Activated CD4-positive, alpha-beta T cell treated with anti-CD3 and anti-CD28 coated beads, Interleukin-2, Interleukin-6, amounts not matched to agents 100 ng/mL and 50 ng/mL, durations not matched to agents 16 hours and 8 hours (primary cell): ENCODE results near the gene MDGA2.
A peak's percentile ranks its signal among the peaks of the same experiment; 100 is the strongest.
"Not testable (repeated sequence)": the region's sequence is repeated elsewhere in the genome, so short reads cannot be mapped to it uniquely, and the experiment has no call there.

Experiments used
- DNase-seq: peaks from one replicate; pipeline ENCODE4 v3.0.0-alpha.2; 2020

MDGA2 gene

DNA sequence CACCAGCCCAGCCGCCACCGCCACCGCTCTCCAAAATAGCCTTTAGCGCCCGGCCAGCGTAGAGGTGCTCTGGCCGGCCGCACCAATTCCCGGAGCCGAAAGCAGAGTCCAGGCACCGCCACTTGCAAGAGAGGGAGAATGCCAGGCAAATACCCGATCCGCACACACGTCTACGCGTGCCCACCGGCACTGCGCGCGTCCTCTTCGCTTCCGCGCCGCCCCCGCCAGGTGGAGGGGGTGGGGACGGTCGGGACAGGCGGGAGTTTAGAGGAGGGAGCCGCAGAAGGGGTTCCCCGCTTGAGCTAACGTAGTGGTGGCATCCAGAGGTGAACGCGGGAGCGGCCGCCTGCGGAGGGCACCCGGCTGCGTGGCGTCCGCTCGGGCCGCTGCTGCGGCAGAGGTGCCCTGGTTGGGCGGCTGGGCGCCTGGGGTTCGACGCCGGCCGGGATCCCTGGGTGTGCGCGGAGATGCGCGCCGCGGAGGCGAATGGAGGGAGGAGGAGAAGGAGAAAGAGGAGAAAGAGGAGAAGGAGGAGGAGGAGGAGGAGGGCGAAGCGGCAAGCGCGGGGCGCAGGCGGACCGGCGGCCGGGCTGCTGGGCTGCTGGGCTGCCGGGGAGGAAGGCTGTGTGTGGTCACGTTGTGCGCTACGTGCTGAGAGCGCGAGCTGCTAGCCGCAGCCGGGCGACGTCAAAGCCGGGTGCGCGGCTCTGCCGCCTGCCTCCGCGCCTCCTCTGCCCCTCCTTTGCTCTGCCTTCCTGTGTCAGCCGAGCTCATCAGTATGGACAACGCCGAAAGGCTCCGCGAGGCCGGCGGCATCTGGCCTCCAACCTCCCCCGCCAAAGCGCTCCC lies at the start of gene MDGA2:
Gene MDGA2 (minus strand): TSS at position 140 of the 849 bp plus-strand sequence.
- DNase-seq: peak; percentile 14

DNA sequence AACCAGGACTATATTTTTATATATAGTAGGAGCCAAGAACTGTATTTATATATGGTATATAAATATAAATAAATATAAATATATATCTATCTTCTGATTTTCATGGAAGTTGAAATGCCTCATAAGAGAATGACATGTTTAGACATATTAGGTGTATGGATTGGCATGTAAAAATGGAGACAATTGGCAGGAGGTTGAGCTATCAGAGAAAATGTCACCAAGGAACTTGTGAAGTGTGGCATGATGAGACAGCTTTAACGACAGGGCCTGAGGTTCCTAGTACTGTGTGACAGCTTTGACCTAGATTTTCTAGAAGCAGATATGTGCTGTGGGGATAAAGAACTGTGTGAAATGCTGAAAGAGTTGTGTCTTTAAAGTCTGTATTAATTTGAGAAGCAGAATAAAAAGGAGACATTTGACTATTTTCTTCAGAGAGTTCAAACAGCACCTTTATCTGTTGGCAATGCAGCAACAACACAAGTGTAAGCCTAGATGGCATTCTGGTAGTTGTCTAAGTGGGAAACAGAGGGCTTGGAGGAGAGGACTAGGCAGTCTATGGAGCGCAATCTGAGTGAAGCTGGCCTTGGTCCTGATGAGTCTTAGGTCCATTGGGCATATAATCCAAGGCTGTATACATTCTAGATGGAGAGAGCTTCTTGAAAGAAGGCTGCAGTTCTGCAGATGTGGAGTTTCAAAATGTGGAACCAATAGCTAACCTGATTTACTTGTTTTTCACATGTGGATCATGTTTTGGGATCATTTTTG lies 47.7 kb upstream of the MDGA2 start:
- DNase-seq: no peak

DNA sequence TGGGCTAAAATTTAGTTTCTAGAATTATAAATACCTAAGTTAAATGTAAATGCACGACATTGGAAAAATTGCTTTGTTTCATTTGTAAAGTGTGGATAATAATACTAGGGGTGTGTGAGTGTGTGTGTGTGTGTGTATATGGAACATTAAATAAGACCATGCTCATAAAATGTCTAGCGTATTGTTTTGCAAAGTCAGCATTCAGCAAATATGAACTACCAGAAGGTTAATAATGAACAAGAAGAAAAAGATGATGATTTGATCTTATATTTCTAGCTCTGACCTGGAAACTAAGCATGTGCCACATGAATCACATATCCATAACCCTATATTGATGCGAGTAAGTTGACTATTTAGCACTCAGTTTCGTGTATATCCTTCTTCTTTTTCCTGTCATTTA lies 44.9 kb upstream of the MDGA2 start:
- no peak for DNase-seq

DNA sequence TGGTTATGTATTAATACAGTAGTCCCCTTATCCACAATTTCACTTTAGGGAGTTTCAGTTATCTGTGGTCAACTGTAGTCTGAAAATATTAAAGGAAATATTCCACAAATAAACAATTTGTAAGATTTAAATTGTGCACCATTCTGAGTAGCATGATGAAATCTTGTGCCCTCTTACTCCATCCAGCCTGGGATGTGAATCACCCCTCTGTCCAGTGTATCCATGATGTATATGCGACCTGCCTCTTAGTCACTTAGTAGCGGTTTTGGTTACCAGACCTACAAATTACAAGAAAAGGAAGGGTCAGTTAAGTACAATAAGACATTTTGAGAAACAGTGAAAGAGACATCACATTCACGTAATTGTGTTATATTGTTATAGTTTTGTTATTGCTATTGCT lies 39.9 kb upstream of the MDGA2 start:
- DNase-seq: no peak

DNA sequence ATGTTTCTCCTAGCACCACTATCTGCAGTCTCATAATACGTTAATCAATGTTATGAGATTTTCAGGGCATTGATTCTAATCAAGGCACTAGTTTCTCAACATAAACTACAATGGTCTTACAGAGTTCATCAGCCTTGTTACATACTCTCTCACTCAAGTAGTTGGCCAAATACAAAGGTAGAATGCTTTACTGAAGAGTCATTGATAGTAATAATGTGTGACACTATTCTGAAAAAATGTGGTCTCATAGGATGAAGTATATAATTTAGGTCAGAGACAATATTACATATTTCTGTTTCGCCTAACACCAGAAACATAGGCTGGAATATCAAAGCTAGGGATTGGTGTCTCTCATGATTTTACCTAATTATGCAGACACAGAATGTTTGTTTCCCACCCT lies 35.2 kb upstream of the MDGA2 start:
- DNase-seq: no peak

DNA sequence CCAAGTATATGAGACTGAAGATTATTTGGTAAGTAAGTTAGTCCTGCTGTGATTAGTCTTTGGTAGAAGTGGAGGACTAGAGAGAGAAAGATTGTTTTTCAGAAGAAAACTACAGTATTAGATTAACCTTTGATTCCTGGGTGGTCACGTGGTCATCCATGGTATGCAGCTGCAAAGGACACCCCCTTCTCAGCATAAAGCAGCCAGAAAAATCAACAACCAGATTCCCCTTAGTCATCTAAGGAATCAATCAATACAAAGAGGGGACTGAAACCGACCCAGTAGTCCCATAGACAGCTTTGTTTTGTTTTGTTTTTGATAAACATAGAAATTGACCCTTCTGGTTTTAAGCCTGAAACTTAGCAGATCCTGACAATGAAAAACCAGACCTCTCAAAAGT lies 30.3 kb upstream of the MDGA2 start:
- no peak for DNase-seq

DNA sequence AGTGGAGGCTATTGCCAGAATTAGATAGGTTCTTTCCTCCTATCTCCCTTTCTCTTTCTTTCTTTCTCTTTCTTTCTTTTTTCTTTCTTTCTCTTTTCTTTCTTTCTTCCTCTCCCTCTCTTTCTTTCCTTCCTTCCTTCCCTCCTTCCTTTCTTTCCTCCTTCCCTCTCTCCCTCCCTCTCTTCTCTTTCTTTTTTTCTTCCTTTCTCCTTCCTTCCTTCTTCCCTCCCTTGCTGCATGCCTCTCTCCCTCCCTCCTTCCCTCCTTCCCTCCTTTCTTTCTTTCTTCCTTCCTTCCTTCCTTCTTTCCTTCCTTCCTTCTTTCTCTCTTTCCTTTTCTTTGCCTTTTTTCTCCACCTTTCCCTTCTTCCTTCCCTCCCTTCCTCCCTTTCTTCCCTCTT lies 16.4 kb upstream of the MDGA2 start:
- DNase-seq: no peak

- DNase-seq: no peak
These were observed 3.6 kb upstream of the MDGA2 start for GRCh38 chr14:47678993-47679392.

- no peak for DNase-seq
These were observed 2.8 kb upstream of the MDGA2 start for GRCh38 chr14:47678157-47678556.

- no peak for DNase-seq
These were observed 861 bp upstream of the MDGA2 start for GRCh38 chr14:47676315-47676617.

- DNase-seq: no peak
These were observed 601 bp downstream of the MDGA2 start for GRCh38 chr14:47674543-47675465.

DNA sequence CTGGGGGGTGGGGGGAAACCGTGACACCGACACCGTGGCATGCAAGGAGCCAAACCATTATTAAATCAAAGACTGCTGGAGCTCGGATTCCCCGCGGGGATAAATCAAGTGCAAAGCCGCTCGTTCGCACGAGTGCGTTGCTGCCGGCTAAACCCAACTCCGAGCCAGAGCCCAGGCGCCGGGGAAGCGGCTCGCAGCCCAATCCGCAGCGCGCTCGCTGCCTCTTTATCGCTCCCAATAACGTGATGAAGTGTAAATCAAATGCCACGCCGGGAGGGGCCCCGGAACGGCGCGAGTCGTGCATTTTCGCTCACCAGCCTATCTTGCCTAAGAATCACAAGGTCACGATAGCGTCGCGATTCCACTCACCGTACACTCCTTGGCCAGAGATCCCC lies 1.3 kb downstream of the MDGA2 start:
- no peak for DNase-seq

GRCh38 chr14:47665337-47666134 lies 9.9 kb downstream of the MDGA2 start:
- no peak for DNase-seq

DNA sequence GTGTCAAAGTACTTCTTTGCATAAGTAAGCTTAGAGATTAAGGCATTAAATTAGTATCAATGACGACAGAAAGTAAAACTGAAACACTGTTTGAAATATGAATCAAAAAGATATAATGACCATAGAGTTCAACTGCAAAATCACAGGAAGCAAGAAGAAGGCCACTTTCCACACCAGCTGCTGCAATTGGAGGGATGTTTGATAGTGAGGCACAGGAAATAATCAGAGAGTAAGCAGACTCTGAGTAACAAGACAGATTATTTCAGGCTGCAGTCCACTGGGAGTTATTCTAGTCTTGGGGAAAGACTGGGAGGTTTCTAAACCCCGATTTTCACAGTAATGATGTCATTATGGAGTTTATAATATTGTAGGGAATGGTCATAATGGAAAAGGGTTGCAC lies 12.9 kb downstream of the MDGA2 start:
- no peak for DNase-seq

- no peak for DNase-seq
These were observed 15.2 kb downstream of the MDGA2 start for GRCh38 chr14:47660158-47660557.

DNA sequence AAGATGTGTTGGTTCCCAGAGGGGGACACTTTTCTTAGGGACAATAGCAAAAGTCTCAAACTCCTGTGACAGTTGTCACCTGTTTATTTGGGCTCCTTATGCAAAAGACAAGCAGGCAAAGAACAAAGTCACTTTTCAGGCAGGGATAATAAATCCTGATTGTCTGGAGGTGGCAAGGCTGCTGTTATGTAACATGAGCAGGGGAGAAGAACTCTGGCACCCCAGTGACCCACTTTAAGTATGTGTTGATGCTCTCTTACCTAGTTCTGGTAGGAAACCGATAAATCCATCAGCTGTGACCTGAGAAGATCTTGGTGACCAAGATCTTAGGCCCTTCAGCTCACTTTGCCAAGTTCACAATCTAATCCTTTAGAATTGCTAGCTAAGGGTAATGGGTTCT lies 17.4 kb downstream of the MDGA2 start:
- DNase-seq: no peak

GRCh38 chr14:47657143-47657542 lies 18.3 kb downstream of the MDGA2 start:
- DNase-seq: no peak

GRCh38 chr14:47651337-47651736 lies 24.1 kb downstream of the MDGA2 start:
- no peak for DNase-seq

- no peak for DNase-seq
These were observed 37.7 kb downstream of the MDGA2 start for GRCh38 chr14:47637753-47638152.

DNA sequence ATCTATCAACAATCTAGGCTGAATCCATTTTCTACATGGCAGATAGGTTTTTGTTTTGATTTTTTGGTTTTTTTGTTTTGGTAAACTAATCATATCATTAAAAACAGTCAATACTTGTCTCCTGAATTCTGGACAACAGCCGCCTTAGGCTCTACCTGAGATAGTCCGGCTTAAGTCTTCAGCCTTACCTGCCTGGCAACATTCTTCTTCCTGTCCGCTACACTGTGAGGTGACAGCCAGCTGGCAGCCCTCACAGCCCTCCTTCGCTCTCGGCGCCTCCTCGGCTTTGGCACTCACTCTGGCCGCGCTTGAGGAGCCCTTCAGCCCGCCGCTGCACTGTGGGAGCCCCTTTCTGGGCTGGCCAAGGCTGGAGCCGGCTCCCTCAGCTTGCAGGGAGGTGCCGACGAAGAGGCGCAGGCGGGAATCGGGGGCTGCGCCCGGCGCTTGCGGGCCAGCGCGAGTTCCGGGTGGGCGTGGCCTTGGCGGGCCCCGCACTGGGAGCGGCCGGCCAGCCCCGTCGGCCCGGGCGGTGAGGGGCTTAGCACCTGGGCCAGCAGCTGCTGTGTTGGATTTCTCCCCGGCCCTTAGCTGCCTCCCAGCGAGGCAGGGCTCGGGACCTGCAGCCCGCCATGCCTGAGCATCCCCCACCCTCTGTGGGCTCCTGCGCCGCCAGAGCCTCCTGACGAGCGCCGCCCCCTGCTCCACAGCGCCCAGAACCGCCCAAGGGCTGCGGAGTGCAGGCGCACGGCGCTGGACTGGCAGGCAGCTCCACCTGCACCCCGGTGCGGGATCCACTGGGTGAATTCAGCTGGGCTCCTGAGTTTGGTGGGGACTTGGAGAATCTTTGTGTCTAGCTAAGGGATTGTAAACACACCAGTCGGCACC lies 49.0 kb downstream of the MDGA2 start:
- DNase-seq: no peak

DNA sequence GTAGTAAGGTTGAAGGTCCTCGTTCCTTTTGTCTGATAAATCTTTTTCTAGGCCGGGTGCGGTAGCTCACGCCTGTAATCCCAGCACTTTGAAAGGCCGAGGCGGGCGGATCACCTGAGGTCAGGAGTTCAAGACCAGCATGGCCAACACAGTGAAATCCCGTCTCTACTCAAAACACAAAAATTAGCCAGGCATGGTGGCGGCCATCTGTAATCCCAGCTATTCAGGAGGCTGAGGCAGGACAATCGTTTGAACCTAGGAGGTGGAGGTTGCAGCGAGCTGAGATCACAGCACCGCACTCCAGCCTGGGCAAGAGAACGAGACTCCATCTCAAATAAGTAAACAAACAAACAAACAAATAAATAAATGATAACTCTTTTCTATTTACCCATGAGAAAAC lies 51.3 kb downstream of the MDGA2 start:
- DNase-seq: not testable (repeated sequence)

- DNase-seq: no peak
These were observed 56.0 kb downstream of the MDGA2 start for GRCh38 chr14:47619392-47619791.
